GM18951 (cell line): ENCODE measurements around the gene SLC35A5.

Source experiments
- POLR2A ChIP-seq: IDR thresholded peaks from 4 replicates; pipeline ENCODE4 v1.6.1; 2011; ENCODE audit warnings: mild to moderate bottlenecking; ENCODE audit not compliant: insufficient read length, insufficient read depth; ENCODE audit errors: extremely low read depth
- in situ Hi-C: fragments of 300-500 bp; cut with MboI; formaldehyde crosslinking; loops from one replicate; pipeline ENCODE4 v1.12.0; 2022; ENCODE audit warnings: low sequenced_read_pairs, mixed read lengths, inconsistent platforms; ENCODE audit not compliant: unreplicated experiment

Gene SLC35A5

DNA sequence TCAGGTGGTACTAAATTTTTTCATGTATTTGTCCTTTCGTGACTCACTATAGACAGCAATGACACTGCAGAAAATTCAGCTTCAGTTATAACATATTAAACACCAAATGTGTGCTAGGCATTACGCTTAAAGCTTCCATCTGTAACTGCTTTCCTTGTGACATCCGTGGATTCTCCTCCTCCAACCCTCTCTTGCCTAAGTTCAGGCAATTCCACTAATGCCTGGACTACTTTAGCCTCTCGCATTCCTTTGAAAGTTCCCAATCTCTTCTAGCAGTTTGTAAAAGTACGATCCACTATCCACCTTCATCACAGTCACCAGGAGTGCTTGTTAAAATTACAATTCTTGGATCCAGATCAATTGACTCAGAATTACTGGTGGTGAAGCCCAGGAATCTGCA is 61.4 kb downstream of the SLC35A5 start:
- TF ChIP-seq POLR2A: no peak
- in situ Hi-C loops: no loop called here

DNA sequence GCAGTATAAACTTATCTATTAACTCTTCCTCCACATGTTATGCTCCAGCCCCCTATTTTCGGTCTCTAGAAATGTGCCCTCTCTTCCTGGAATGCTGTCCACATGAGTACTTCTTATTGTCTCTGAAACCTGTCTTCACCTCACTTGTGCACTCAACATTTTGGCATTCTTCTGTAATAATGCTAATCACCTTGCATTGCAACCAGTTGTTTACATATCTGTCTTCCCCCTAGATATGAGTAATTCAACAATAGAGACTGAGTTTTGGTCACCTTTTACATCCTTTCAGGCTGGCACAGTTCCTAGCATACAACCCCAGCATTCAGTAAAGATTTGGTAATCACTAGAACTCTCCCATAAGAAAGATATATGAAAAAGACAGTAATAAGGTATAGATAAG is 61.9 kb downstream of the SLC35A5 start:
- TF ChIP-seq POLR2A: no peak
- in situ Hi-C loops: no loop called here

DNA sequence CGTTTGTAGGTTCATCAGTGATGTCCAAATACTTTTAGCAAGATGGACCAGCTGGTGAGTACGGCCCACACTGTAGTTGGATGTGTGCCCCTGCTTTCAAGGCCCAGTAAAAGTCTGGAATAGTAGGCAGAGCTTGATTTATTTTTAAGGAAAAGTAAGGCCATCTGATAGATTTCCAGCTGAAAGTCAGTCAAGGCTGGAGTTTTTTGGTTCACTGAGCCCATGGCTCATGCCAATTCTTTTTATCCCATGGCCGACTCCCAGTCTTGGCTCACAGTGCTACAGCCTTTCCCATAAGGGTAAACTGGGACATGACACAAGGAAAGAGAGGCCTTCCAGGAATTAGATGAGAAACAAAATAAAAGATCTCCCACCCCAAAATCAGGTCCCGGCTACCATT is 65.6 kb downstream of the SLC35A5 start:
- TF ChIP-seq POLR2A: no peak

DNA sequence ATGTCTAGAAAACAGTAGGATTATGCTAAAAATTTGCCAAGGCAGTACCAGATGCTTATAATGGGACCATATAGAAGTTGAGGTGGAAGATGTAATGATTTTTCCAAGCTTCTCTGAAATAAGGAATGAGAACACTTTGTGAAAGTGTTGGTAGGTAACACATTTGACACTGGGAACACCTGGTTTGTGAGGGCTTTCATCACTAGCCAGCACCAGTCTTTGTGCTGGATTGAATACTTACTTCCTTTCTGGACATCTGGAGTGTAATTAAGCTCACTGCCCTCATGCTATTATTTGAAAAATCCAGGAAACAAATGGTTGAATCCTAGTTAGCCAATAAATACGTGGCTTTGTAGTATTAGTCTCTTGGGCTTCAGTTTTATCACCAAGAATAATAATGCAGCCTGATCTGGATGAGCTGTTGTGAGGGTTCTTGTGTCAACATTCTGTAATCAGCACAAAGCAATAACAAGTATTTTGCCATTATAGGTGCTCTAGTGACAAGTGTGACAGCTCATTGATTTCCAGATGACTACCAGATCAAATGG is 66.1 kb downstream of the SLC35A5 start:
- in situ Hi-C loops: loop anchor here (25.0 kb wide), 1 partner anchor 659 kb away; no protein-coding TSS in a partner anchor
- no peak for TF ChIP-seq POLR2A

More for the DNA sequence above, 65.6 kb downstream of the SLC35A5 start:
- in situ Hi-C loops: loop anchor here (25.0 kb wide), 1 partner anchor 660 kb away; no protein-coding TSS in a partner anchor

DNA sequence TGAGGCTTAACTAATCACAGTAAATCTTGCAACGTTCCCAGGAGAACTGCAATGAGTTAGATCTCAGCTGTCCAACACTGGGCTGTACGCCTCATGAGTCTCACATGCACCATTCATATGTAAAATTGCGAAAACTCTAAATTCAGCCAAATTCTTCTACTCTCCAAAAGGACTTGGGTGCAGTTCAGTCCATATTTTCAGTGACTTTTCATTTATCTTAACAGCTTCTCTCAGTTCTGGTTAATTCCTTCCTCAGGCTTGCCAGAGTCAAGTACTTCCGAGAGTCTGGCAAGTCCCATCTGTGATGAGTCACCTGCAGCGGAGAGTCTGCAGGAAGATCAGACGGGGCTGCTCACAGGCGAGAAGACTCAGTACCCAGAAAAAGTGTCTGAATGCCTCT is 67.6 kb downstream of the SLC35A5 start:
- in situ Hi-C loops: loop anchor here (25.0 kb wide), 1 partner anchor 658 kb away; no protein-coding TSS in a partner anchor
- no peak for TF ChIP-seq POLR2A

DNA sequence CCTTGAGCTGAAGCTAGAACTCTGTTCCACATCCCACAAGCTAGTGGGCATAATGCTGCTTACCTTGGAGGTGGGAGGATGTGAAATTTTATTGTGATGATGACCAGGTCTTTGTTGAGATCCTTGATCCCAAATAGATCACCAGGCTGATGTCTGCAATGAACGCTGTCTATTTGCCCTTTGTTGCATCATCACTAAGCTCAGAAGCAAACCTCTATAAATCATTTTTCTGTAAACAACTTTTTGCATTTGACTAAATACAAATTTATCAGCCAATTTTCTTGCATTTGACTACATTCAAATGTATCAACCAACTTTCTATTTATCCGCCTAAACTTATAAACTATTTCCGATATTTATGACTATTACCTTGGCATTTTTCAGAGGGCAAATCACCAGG is 69.4 kb downstream of the SLC35A5 start:
- in situ Hi-C loops: loop anchor here (25.0 kb wide), 1 partner anchor 656 kb away; no protein-coding TSS in a partner anchor
- TF ChIP-seq POLR2A: no peak

DNA sequence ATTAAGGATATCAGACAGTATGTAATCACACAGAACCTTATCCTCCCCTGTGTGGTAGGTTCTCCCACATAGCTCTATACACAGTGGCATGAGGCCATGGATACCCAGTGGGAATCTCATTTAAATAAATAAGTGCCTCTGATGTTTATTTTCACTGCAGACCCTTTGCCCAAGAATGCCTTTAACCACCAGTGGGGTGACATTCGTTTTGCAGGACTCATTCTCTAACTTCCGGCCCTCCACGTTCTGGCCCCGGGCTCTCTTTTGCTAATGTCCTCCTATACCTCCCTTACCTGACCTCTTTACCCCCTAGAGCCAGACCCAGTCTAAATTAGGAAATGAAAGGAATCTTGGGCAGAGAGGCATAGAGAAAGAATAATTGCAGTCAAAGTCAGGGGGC is 70.8 kb downstream of the SLC35A5 start:
- TF ChIP-seq POLR2A: no peak
- in situ Hi-C loops: loop anchor here (25.0 kb wide), 1 partner anchor 655 kb away; no protein-coding TSS in a partner anchor

DNA sequence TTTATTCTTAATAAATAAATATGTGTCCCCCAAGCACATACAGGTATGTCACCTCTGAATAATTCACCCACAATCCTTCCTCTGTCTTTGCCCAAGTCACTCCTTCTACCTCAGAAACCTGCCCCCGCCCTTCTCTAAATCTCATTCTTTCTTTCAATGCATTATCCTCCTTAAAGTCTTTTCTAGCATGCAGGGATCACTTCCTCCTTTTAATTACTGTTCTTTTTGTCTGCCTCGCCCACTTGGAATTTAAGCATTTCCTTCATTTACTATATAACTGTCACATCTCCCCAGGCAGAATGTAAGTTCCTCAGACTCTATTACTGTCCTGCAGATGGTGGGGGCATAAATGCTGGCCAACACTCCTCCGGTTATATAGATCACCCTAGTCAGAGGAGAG is 71.3 kb downstream of the SLC35A5 start:
- in situ Hi-C loops: loop anchor here (25.0 kb wide), 1 partner anchor 654 kb away; no protein-coding TSS in a partner anchor
- no peak for TF ChIP-seq POLR2A

DNA sequence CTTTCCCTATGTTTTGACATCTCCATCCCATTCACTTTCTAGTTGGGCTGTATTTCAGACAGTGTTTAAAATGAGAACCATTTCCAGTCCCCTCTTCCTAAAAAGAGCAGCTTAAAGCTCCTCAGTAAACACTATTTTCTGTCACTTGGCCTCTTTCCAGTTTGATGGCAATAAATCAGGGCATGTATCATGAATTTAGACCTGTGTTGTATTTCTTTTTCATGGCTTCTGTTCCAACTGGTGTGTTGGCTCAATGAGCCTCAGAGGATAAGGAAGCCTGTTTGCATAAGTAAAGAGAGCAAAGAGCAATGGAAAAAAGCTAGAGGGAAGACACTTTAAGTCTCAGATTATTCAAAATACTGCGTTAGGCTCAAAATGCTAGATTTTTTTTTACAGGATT is 71.9 kb downstream of the SLC35A5 start:
- no peak for TF ChIP-seq POLR2A
- in situ Hi-C loops: loop anchor here (25.0 kb wide), 1 partner anchor 654 kb away; no protein-coding TSS in a partner anchor

DNA sequence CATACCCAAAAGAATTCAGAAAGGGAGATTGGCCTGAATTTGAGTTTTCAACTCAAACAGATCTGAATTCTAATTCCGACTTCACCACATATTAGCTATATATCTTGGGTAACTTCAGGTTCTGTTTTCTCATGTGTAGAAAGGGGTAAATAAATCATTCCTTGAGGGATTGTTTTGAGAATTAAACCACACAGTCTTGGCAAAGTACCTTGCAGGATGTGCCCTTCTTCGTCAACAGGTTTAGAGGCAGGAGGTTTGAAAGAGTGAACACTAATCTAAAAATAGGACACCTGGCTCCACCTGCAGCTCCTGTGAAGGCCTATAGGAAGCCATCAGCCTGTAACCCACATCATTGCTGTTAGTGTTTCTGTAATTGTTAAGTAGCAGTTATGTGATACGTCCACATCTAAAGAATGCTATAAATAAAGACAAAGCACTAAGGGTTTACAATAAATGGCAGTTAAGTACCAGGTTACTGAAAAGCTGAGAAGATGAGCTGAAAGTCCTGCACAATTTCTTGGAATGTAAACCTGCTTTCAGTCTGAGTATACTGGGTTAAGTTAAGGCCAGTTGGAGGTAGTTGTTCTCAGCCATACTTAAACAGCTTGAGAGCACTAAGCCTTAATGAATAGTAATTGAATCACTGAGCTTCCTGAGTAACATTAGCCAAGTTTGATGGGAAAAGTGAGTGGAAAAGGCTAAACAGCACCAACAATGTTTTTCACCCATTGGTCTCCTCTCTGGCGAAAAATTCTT is 73.1 kb downstream of the SLC35A5 start:
- in situ Hi-C loops: loop anchor here (25.0 kb wide), 1 partner anchor 652 kb away; no protein-coding TSS in a partner anchor
- no peak for TF ChIP-seq POLR2A
